Gastroesophageal sphincter (tissue), 4 donors: Measurements from ENCODE around the gene ABLIM2. TPM values are rescaled to one million over a fixed set of nuclear protein-coding genes. Genes with fewer than 3 reads are reported as not detected.

Source experiments
- ATAC-seq: fragments of 150-250 bp; one replicate; pipeline ENCODE4 v1.9.1; 2016; ENCODE audit warnings: mild to moderate bottlenecking, moderate library complexity
- H3K27ac ChIP-seq, 4 donors: fragments of 200-600 bp; sonication (generic) in 3 of 4; 1 replicate in 3 of 4; 2 replicates in 1 of 4; pipeline ENCODE4 v1.5.1; 2016 to 2019
- H3K27me3 ChIP-seq: fragments of 200-600 bp; sonication (generic); one replicate; pipeline ENCODE4 v1.5.1; 2019
- H3K36me3 ChIP-seq, 2 donors: fragments of 200-600 bp; sonication (generic); one replicate each; pipeline ENCODE4 v1.5.1; 2019; ENCODE audit warnings: control low read depth in 1 of 2
- H3K4me1 ChIP-seq, 3 donors: fragments of 200-600 bp; sonication (generic); 1 replicate in 2 of 3; 2 replicates in 1 of 3; pipeline ENCODE4 v1.5.1; 2016 to 2019; ENCODE audit warnings: control low read depth in 2 of 3
- H3K4me3 ChIP-seq, 2 donors: fragments of 200-600 bp; sonication (generic); one replicate each; pipeline ENCODE4 v1.5.1; 2019; ENCODE audit warnings: mild to moderate bottlenecking in 1 of 2, moderate library complexity in 1 of 2
- H3K9me3 ChIP-seq, 3 donors: fragments of 200-600 bp; sonication (generic); one replicate each; pipeline ENCODE4 v1.5.1; 2017 to 2019; ENCODE audit warnings: control low read depth in 2 of 3
- CTCF ChIP-seq, 4 experiments: fragments of 200-600 bp in 2 of 4; fragments of 450-650 bp in 2 of 4; sonication (generic) in 1 of 4; IDR thresholded peaks; one replicate each; pipeline ENCODE4 v1.5.1; 2017 to 2019; ENCODE audit warnings: antibody characterized with exemption in 4 of 4, mild to moderate bottlenecking in 2 of 4, moderate library complexity in 2 of 4
- EP300 ChIP-seq: sonication (generic); formaldehyde crosslinking; IDR thresholded peaks from one replicate; pipeline ENCODE4 v1.6.1; 2017; ENCODE audit warnings: antibody characterized with exemption, mild to moderate bottlenecking
- POLR2A ChIP-seq, 2 donors: fragments of 450-650 bp; IDR thresholded peaks; one replicate each; pipeline ENCODE4 v1.6.1; 2017; ENCODE audit warnings: antibody characterized with exemption in 2 of 2, mild to moderate bottlenecking in 2 of 2, moderate library complexity in 1 of 2
- POLR2AphosphoS5 ChIP-seq: sonication (generic); formaldehyde crosslinking; IDR thresholded peaks from one replicate; pipeline ENCODE4 v1.6.1; 2017; ENCODE audit warnings: antibody characterized with exemption
- WGBS, 2 donors: methylation state at CpG; one replicate each; pipeline ENCODE4 v1.1.5; 2018; ENCODE audit warnings: low coverage in 1 of 2; 5-methylcytosine and 5-hydroxymethylcytosine counted together
- total RNA-seq, 4 donors: library from RNA; depleted of rRNA; stranded (reverse); fragments of >200 nt; gene quantifications; one replicate each; pipeline ENCODE4 v1.1.0, GENCODE V29; 2016

ABLIM2 gene
- total RNA-seq, 4 donors from 2014 or later: 5.0 to 13.5 (median 8.0) TPM

GRCh38 chr4:8086783-8087445, 71.7 kb downstream of the ABLIM2 start:
- TF ChIP-seq CTCF (IDR thresholded peaks at IDR 0.05) (no peak), POLR2A (IDR thresholded peaks at IDR 0.05) (no peak), EP300 (no peak), POLR2AphosphoS5 (no peak)
- Histone ChIP-seq H3K36me3 (no peaks in the 10 kb centered on the region), H3K4me1 (peaks cover 0 to 5% (median 0%) of the 10 kb centered on the region in 3 donors), H3K9me3 (no peaks in the 10 kb centered on the region), H3K27me3 (no peaks in the 10 kb centered on the region), H3K27ac (no peak overlapping the region), H3K4me3 (no peak overlapping the region)
- ATAC-seq: no peak
- 25 to 62% methylated on average over 1 to 11 of the region's 14 CpGs for WGBS, 2 donors

- ATAC-seq: no peak
- TF ChIP-seq POLR2AphosphoS5 (no peak), EP300 (no peak), POLR2A (IDR thresholded peaks at IDR 0.05) (no peak), CTCF (IDR thresholded peaks at IDR 0.05) (no peak)
- Histone ChIP-seq H3K27ac (no peak overlapping the region), H3K9me3 (no peaks in the 10 kb centered on the region), H3K27me3 (no peaks in the 10 kb centered on the region), H3K4me3 (no peak overlapping the region), H3K36me3 (peaks cover 0 to 3% of the 10 kb centered on the region in 2 donors), H3K4me1 (peaks cover 0 to 5% (median 0%) of the 10 kb centered on the region in 3 donors)
- WGBS, 2 donors: 80 to 92% methylated on average over 1 to 5 of the region's 22 CpGs
Observed at GRCh38 chr4:8085491-8086117, 73.0 kb downstream of the ABLIM2 start.

- WGBS, 2 donors: 80 to 100% methylated on average over 1 to 2 of the region's 27 CpGs
Observed at GRCh38 chr4:8084712-8085490, 73.7 kb downstream of the ABLIM2 start.

GRCh38 chr4:8084031-8084660, 74.5 kb downstream of the ABLIM2 start:
- H3K27ac ChIP-seq: no peak overlapping the region
- peaks cover 0 to 13% of the 10 kb centered on the region in 2 donors for H3K36me3 ChIP-seq
- no peak for ATAC-seq
- no peaks in the 10 kb centered on the region for H3K9me3 ChIP-seq
- H3K27me3 ChIP-seq: no peaks in the 10 kb centered on the region
- H3K4me1 ChIP-seq: no peaks in the 10 kb centered on the region
- no peak overlapping the region for H3K4me3 ChIP-seq
- TF ChIP-seq EP300 (no peak), CTCF (IDR thresholded peaks at IDR 0.05) (no peak), POLR2AphosphoS5 (no peak), POLR2A (IDR thresholded peaks at IDR 0.05) (no peak)
- WGBS, 2 donors: 85 to 87% methylated on average over 3 to 11 of the region's 17 CpGs

More at GRCh38 chr4:8084712-8085490, 73.7 kb downstream of the ABLIM2 start:
- Histone ChIP-seq H3K9me3 (no peaks in the 10 kb centered on the region), H3K4me3 (no peak overlapping the region), H3K36me3 (peaks cover 0 to 10% of the 10 kb centered on the region in 2 donors), H3K27ac (no peak overlapping the region), H3K4me1 (peaks cover 0 to 2% (median 0%) of the 10 kb centered on the region in 3 donors), H3K27me3 (no peaks in the 10 kb centered on the region)
- no peak for ATAC-seq
- TF ChIP-seq CTCF (IDR thresholded peaks at IDR 0.05): no peak
- no peak for TF ChIP-seq POLR2A (IDR thresholded peaks at IDR 0.05)
- TF ChIP-seq POLR2AphosphoS5: no peak
- TF ChIP-seq EP300: no peak
